ENCODE data around the gene UBE4B.
"Not testable (repeated sequence)": the region's sequence is repeated elsewhere in the genome, so short reads cannot be mapped to it uniquely, and the experiment has no call there.

Gene UBE4B

GRCh38 chr1:10073371-10073770, 40.6 kb downstream of the UBE4B start:
- not testable (repeated sequence) for DNase-seq (ENCODE audit: low spot score)

- peak; percentile 84 for DNase-seq (ENCODE audit: low spot score)
Measured at GRCh38 chr1:10074059-10074851, 41.5 kb downstream of the UBE4B start.

- DNase-seq (ENCODE audit: low spot score), result no peak
Measured at GRCh38 chr1:10074852-10075730, 42.3 kb downstream of the UBE4B start.

GRCh38 chr1:10075732-10076131, 43.0 kb downstream of the UBE4B start:
- DNase-seq (ENCODE audit: low spot score), result no peak

- no peak for DNase-seq (ENCODE audit: low spot score)
Measured at GRCh38 chr1:10078494-10078893, 45.7 kb downstream of the UBE4B start.

GRCh38 chr1:10080523-10080922, 47.8 kb downstream of the UBE4B start:
- DNase-seq (ENCODE audit: low spot score), result no peak

GRCh38 chr1:10082785-10083479, 50.2 kb downstream of the UBE4B start:
- no peak for DNase-seq (ENCODE audit: low spot score)

GRCh38 chr1:10084045-10084444, 51.3 kb downstream of the UBE4B start:
- DNase-seq (ENCODE audit: low spot score), result no peak

- DNase-seq (ENCODE audit: low spot score), result no peak
Measured at GRCh38 chr1:10085076-10085475, 52.3 kb downstream of the UBE4B start.

- no peak for DNase-seq (ENCODE audit: low spot score)
Measured at GRCh38 chr1:10087210-10087609, 54.5 kb downstream of the UBE4B start.

GRCh38 chr1:10101929-10102328, 69.2 kb downstream of the UBE4B start:
- no peak for DNase-seq (ENCODE audit: low spot score)

- DNase-seq (ENCODE audit: low spot score), result no peak
Measured at GRCh38 chr1:10103193-10103592, 70.4 kb downstream of the UBE4B start.

- no peak for DNase-seq (ENCODE audit: low spot score)
Measured at GRCh38 chr1:10104834-10105233, 72.1 kb downstream of the UBE4B start.

GRCh38 chr1:10105484-10105883, 72.7 kb downstream of the UBE4B start:
- DNase-seq (ENCODE audit: low spot score), result no peak

- no peak for DNase-seq (ENCODE audit: low spot score)
Measured at GRCh38 chr1:10106241-10106640, 73.5 kb downstream of the UBE4B start.

GRCh38 chr1:10106756-10107475, 74.2 kb downstream of the UBE4B start:
- no peak for DNase-seq (ENCODE audit: low spot score)

GRCh38 chr1:10107476-10107847, 74.7 kb downstream of the UBE4B start:
- not testable (repeated sequence) for DNase-seq (ENCODE audit: low spot score)

- peak; percentile 28 for DNase-seq (ENCODE audit: low spot score)
Measured at GRCh38 chr1:10108134-10108663, 75.4 kb downstream of the UBE4B start.

GRCh38 chr1:10108948-10109708, 76.4 kb downstream of the UBE4B start:
- DNase-seq (ENCODE audit: low spot score), result no peak

GRCh38 chr1:10113501-10113900, 80.7 kb downstream of the UBE4B start:
- DNase-seq (ENCODE audit: low spot score), result no peak

GRCh38 chr1:10114746-10115145, 82.0 kb downstream of the UBE4B start:
- DNase-seq (ENCODE audit: low spot score), result no peak

Measured in RKO (cell line).